Measurements from ENCODE around the gene EEF2.
"Not testable (repeated sequence)": the region's sequence is repeated elsewhere in the genome, so short reads cannot be mapped to it uniquely, and the experiment has no call there.

Gene EEF2

DNA sequence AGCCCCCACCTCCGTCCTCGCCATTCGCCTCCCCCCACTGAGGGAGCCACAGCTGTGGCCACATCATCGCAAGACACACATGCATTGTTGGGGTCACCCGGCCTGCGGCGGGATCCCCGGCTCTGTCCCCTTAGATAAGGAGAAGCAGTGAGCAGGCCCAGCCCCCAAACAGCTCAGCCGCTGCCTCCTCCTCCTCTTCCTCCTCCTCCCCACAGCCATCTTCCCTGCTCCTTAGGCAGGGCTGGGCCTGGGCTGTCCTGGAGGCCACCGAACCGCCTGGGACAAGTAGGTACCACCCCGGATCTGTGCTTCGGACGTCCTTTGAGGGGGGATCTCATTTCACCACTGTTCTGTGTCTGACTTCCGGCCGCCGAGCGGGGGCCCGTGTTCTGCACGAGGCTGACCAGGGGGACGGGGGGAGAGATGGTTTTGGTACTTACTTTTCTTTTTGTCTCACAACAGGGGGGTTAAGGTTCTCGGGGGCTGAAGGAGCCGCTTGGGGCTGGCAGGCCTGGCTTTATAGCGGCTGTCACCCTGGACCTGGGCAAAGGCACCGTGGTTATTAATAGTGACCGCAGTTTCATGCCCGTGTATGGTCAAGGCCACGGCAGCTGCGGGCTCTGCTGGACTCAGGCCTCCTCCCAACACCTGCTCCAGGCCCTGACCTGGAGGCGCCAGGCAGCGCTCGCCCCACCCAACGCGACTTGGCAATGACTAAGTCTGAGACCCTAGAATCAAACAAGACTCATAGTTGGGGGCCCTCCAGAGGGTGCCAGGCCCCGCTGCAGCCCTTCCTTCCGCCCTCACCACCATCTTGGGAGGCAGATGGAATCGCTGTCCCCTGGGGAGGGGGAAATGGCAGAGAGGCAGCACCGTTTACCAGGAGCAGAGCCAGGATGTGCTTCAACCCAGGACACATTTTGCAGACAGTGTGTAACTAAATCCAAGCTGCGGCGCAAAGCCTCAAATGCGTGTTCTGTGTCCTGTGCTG, 34.1 kb downstream of the EEF2 start:
- DNase-seq (ENCODE audit: low read depth), result no peak
- TF ChIP-seq CTCF (IDR thresholded peaks at IDR 0.05; ENCODE audit: insufficient read depth, low read depth, low read length, missing control alignments), result no peak
- H3K4me3 ChIP-seq (ENCODE audit: low read depth, low read length), result no peak overlapping the region

GRCh38 chr19:3949997-3950859, 35.0 kb downstream of the EEF2 start:
- no peak for TF ChIP-seq CTCF (IDR thresholded peaks at IDR 0.05; ENCODE audit: insufficient read depth, low read depth, low read length, missing control alignments)
- no peak for DNase-seq (ENCODE audit: low read depth)
- H3K4me3 ChIP-seq (ENCODE audit: low read depth, low read length), result no peak overlapping the region

DNA sequence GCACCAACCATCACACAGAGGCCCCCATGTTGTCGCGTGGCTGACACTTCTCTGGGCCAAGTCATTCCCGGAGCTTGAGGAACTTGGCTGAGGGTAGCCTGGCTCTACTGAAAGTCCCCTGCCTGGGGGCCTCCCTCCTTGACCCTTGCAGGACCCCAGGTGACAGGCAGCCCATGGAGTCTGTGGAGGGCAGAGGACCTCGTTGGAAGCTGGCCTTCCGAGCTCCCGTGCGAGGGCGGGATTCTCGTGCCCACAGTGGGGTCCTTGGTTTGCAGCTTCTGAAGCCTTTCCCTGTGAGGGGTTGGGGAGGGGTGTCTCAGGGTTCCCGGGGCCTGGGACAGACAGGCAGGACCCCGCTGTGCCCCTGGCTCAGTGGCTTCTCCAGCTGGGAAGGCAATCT, 36.0 kb downstream of the EEF2 start:
- DNase-seq (ENCODE audit: low read depth), result no peak
- H3K4me3 ChIP-seq (ENCODE audit: low read depth, low read length), result no peak overlapping the region
- no peak for TF ChIP-seq CTCF (IDR thresholded peaks at IDR 0.05; ENCODE audit: insufficient read depth, low read depth, low read length, missing control alignments)

DNA sequence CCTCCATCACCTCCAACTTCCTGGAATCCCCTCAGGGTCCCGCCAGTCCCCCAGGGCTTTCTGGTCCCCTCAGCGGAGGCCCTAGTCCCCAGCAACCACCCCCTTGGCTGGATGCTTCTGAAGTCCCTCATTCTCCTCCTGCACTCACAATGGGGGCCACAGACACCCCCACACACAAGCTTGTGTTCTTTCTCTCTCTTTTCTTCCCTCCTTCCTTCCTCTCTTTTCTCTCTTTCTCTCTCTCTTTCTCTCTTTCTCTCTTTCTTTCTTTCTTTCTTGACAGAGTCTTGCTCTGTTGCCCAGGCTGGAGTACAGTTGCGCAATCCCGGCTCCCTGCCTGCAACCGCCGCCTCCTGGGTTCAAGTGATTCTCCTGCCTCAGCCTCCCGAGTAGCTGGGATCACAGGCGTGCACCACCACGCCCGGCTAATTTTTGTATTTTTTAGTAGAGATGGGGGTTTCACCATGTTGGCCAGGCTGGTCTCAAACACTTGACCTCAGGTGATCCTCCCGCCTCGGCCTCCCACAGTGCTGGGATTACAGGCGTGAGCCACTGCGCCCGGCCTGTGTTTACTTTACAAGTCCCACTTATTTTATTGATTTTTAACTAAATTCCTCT, 37.8 kb downstream of the EEF2 start:
- DNase-seq (ENCODE audit: low read depth); H3K4me3 ChIP-seq (ENCODE audit: low read depth, low read length): not testable (repeated sequence)

DNA sequence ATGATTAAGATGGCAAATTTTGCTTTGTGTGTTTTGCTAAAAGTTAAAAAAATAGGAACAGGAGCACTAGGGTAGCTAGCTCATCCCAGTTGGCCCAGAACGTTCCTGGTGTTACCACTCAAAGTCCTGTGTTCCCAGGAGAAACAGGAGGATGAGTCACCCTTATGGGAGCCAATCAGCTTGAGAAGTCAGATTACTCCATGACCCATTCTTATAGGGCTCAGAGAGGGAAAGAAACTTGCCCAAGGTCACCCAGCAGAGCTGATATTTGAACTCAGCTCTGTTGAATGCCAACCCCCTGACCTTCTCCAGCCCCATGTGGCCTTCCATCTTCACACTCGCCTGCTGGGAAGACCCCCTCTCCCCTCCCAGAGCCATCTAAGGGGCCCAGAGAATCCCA, 39.4 kb downstream of the EEF2 start:
- no peak for DNase-seq (ENCODE audit: low read depth)
- no peak for TF ChIP-seq CTCF (IDR thresholded peaks at IDR 0.05; ENCODE audit: insufficient read depth, low read depth, low read length, missing control alignments)
- no peak overlapping the region for H3K4me3 ChIP-seq (ENCODE audit: low read depth, low read length)

DNA sequence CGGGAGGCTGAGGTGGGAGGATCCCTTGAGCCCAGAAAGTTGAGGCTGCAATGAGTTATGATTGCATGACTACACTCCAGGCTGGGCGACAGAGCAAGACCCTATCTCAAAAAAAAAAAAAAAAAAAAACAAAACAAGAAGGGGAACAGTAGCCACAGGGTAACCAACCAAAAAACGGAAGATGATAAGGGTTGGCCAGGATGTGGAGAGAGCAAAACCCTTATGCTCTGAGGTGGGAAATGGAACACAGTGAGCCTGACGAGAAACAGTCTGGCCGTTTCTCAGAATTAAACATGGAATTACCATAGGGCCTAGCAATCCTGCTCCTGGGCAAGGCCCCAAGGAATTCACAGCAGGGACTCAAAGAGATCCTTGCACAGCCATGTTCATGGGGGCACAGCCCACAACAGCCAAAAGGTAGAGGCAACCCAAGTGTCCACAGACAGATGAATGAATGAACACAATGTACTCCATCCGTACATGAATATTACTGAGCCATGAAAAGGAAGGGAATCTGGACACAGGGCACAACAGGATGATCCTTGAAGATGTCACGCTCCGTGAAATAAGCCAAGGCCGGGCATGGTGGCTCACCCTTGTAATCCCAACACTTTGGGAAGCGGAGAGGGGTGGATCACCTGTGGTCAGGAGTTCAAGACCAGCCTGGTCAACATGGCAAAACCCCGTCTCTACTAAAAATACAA, 41.1 kb downstream of the EEF2 start:
- TF ChIP-seq CTCF (IDR thresholded peaks at IDR 0.05; ENCODE audit: insufficient read depth, low read depth, low read length, missing control alignments), result no peak
- no peak overlapping the region for H3K4me3 ChIP-seq (ENCODE audit: low read depth, low read length)
- no peak for DNase-seq (ENCODE audit: low read depth)
